ENCODE measurements around the gene HERC2. TPM values are rescaled to one million over a fixed set of nuclear protein-coding genes. Genes with fewer than 3 reads are reported as not detected.

Gene HERC2
- total RNA-seq, 6 experiments from 2014 or later: 21.8 to 30.2 (median 27.0) TPM

- no peaks in the 10 kb centered on the region for H3K27me3 ChIP-seq
- TF ChIP-seq CTCF (IDR thresholded peaks at IDR 0.05) (no peak), POLR2A (IDR thresholded peaks at IDR 0.05) (no peak)
- H3K9me3 ChIP-seq: no peaks in the 10 kb centered on the region
- H3K36me3 ChIP-seq: peaks cover 0 to 34% (median 6%) of the 10 kb centered on the region in 4 donors
- ATAC-seq (peak in 1 of 4 donors; percentile 51), DNase-seq (no peak)
- H3K27ac ChIP-seq: no peak overlapping the region
- 53% methylated on average over 5 of the region's 5 CpGs for WGBS (ENCODE audit: insufficient coverage, low coverage, low lambda C conversion rate, missing lambda C conversion rate)
- H3K4me1 ChIP-seq: no peaks in the 10 kb centered on the region
- intact Hi-C loops (cut with DNase I): no loop called here
- H3K4me3 ChIP-seq: no peak overlapping the region
Measured at GRCh38 chr15:28260722-28261121, 61.3 kb downstream of the HERC2 start.

GRCh38 chr15:28260317-28260716 lies 61.7 kb downstream of the HERC2 start:
- ATAC-seq: no peak
- WGBS (ENCODE audit: insufficient coverage, low coverage, low lambda C conversion rate, missing lambda C conversion rate): 76% methylated on average over 3 of the region's 3 CpGs
- H3K27ac ChIP-seq: no peak overlapping the region
- intact Hi-C loops (cut with DNase I): no loop called here
- H3K4me1 ChIP-seq: no peaks in the 10 kb centered on the region
- no peaks in the 10 kb centered on the region for H3K27me3 ChIP-seq
- no peaks in the 10 kb centered on the region for H3K9me3 ChIP-seq
- H3K36me3 ChIP-seq: peaks cover 0 to 34% (median 5%) of the 10 kb centered on the region in 4 donors
- TF ChIP-seq CTCF (IDR thresholded peaks at IDR 0.05) (no peak), POLR2A (IDR thresholded peaks at IDR 0.05) (no peak)
- no peak for DNase-seq
- no peak overlapping the region for H3K4me3 ChIP-seq

- no peak for ATAC-seq
- DNase-seq: no peak
- TF ChIP-seq CTCF (IDR thresholded peaks at IDR 0.05): no peak
- no peak for TF ChIP-seq POLR2A (IDR thresholded peaks at IDR 0.05)
- intact Hi-C loops (cut with DNase I): no loop called here
- WGBS (ENCODE audit: insufficient coverage, low coverage, low lambda C conversion rate, missing lambda C conversion rate): 90% methylated on average over 2 of the region's 15 CpGs
- Histone ChIP-seq H3K4me1 (no peaks in the 10 kb centered on the region), H3K27me3 (no peaks in the 10 kb centered on the region), H3K27ac (no peak overlapping the region), H3K4me3 (no peak overlapping the region), H3K9me3 (no peaks in the 10 kb centered on the region), H3K36me3 (peaks cover 0 to 44% (median 15%) of the 10 kb centered on the region in 4 donors)
Measured at GRCh38 chr15:28255965-28256364, 66.0 kb downstream of the HERC2 start.

- TF ChIP-seq POLR2A (IDR thresholded peaks at IDR 0.05) (no peak), CTCF (IDR thresholded peaks at IDR 0.05) (no peak)
- H3K9me3 ChIP-seq: no peaks in the 10 kb centered on the region
- no peak for ATAC-seq
- H3K4me1 ChIP-seq: no peaks in the 10 kb centered on the region
- no peaks in the 10 kb centered on the region for H3K27me3 ChIP-seq
- no peak overlapping the region for H3K4me3 ChIP-seq
- intact Hi-C loops (cut with DNase I): no loop called here
- DNase-seq: no peak
- WGBS (ENCODE audit: insufficient coverage, low coverage, low lambda C conversion rate, missing lambda C conversion rate): 89% methylated on average over 6 of the region's 6 CpGs
- peaks cover 0 to 47% (median 15%) of the 10 kb centered on the region in 4 donors for H3K36me3 ChIP-seq
- H3K27ac ChIP-seq: no peak overlapping the region
Measured at GRCh38 chr15:28252831-28253230, 69.1 kb downstream of the HERC2 start.

- ATAC-seq (no peak), DNase-seq (no peak)
- WGBS (ENCODE audit: insufficient coverage, low coverage, low lambda C conversion rate, missing lambda C conversion rate): 97% methylated on average over 5 of the region's 5 CpGs
- H3K36me3 ChIP-seq: peaks cover 0 to 27% (median 10%) of the 10 kb centered on the region in 4 donors
- no peaks in the 10 kb centered on the region for H3K4me1 ChIP-seq
- no peak overlapping the region for H3K27ac ChIP-seq
- H3K4me3 ChIP-seq: no peak overlapping the region
- intact Hi-C loops (cut with DNase I): no loop called here
- H3K9me3 ChIP-seq: no peaks in the 10 kb centered on the region
- H3K27me3 ChIP-seq: no peaks in the 10 kb centered on the region
- no peak for TF ChIP-seq POLR2A (IDR thresholded peaks at IDR 0.05)
- no peak for TF ChIP-seq CTCF (IDR thresholded peaks at IDR 0.05)
Measured at GRCh38 chr15:28246605-28247004, 75.4 kb downstream of the HERC2 start.
